HG03457 (cell line): Measurements from ENCODE around the gene FANCC.
"Not testable (repeated sequence)": the region's sequence is repeated elsewhere in the genome, so short reads cannot be mapped to it uniquely, and the experiment has no call there.

Experiments
- ATAC-seq: cut with Tn5 transposase; IDR thresholded peaks from one replicate; pipeline ENCODE4 v1.9.1; 2021; ENCODE audit warnings: moderate number of reproducible peaks; ENCODE audit not compliant: unreplicated experiment

Gene FANCC

DNA sequence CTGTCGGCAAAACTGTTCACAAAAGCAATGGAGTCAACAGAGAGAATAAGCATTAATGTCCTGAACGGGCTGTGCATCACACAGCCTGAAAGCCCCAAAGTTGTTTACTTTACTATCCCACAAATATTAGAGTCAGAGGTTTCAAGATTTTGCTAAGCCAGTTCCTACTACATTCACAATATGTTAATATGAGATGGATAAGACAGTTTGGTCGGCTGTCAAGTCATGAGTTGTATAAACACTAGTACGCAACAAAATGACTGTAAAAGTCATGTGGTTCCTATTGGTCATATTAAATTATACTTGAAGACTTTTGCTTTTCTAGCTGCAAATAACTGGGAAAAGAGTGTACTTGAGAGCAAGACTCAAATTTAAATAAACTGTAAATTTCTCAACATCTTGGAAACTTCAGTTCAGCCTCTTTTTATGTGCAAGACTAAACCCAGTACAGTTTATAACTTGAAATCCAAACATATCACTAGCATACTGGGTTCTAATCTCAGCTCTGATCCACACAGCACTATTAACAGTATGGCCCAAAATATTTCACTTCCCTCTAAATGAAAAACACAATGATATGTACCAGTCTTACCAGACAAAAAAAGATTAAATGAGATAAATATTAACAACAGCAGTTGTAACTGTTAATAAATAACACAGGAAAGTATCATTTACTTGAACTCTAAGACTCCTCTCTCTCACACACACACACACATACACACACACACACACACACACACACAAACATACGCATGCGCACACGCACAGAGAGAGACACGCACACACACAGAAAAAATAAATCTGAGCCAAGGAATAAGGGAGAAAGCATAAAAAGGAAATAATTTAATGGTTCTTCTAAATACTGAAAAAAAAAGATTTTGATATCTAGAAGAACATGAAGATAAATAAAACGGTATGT, 33.1 kb downstream of the FANCC start:
- ATAC-seq = no peak

DNA sequence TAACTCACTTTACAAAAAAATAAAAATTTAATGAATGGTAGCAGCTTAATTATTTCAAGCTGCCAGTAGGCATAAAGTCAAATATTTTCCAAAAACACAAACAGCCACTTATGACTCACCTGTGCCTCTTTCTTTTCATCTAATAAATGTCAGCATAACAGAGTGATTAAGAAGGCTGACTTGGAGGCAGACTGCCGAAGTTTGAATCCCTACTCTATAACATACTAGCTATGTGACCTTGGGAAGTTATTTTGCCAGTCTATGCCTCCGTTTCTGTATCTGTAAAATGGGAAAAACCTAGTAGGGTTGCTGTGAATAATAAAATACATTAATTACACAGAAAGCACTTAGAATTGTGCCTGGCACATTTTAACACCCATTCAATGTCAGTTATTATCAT, 33.8 kb downstream of the FANCC start:
- ATAC-seq = no peak

GRCh38 chr9:95282332-95282731, 35.2 kb downstream of the FANCC start:
- ATAC-seq = no peak

DNA sequence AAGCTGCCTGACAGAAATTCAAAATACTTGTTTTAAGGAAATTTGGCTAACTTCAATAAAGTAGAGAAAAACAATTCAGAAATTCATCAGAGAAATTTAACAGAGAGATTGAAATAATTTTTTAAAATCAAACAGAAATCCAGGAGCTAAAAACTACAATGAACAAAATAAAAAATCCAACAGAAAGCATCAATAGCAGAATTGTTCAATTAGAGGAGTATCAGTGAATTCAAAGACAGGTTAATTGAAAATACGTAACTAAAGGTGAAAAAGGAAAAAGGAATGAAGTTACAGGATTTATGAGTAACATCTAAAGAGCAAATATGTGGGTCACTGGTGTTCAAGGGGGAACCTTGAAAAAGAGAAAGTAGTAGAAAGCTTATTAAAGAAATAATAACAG, 36.8 kb downstream of the FANCC start:
- no peak for ATAC-seq

DNA sequence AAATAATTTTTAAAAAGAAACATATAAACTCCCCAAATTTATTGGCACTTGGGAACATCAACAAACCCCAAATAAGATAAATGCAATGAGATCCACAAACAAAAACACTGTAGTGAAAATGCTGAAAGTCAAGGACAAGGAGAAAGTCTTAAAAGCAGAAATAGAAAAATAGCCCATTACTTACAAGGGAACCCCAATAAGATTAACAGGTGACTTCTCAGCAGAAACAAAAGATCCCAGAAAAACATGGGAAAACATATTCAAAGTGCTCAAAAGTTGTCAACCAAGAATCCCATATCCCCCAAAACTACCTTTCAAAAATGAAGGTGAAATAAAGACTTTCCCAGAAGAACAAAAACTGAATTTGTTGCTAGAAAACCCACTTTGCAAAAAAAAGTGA, 40.0 kb downstream of the FANCC start:
- ATAC-seq = no peak

GRCh38 chr9:95276395-95276954, 41.0 kb downstream of the FANCC start:
- ATAC-seq = no peak

DNA sequence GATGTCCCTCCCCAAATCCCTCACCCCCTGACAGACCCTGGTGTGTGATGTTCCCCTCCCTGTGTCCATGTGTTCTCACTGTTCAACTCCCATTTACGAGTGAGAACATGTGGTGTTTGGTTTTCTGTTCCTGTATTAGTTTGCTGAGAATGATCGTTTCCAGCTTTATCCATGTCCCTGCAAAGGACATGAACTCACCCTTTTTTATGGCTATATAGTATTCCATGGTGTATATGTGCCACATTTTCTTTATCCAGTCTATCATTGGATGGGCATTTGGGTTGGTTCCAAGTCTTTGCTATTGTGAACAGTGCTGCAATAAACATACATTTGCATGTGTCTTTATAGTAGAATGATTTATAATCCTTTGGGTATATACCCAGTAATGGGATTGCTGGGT, 43.3 kb downstream of the FANCC start:
- ATAC-seq = not testable (repeated sequence)

DNA sequence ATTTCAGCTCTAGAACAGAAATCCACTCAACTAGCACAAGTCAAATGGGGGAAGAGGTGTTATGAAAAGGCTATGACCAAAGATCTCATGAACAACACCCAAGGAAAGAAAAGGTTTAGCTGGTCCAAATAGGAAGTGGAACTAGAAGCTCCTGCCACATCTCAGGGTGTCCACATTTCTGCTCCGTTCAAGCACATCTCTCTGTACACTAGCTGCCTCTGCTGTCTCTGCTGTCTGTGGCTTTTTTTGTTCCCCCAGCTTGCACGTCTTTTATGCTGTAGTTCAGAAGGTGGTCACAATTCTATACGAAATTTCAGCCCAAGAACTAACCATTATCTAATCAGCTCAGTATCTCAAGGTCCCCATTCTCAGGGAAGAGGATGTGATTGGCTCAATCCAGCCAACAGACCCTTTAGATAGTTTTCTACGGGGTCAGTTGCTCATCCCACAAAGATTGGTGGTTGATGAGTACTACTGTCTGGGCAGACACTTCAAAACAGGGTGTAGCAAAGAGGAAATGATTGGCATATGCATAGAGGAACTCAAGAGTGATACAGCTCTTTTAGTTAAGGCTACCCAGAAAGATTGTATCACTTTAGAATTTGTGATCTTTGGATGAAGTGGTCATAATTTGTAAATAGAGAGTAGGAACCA, 44.0 kb downstream of the FANCC start:
- ATAC-seq = no peak

GRCh38 chr9:95272830-95273229, 44.7 kb downstream of the FANCC start:
- ATAC-seq = no peak

GRCh38 chr9:95270790-95271189, 46.7 kb downstream of the FANCC start:
- no peak for ATAC-seq

GRCh38 chr9:95269803-95270773, 47.4 kb downstream of the FANCC start:
- ATAC-seq = not testable (repeated sequence)

GRCh38 chr9:95268681-95269080, 48.8 kb downstream of the FANCC start:
- ATAC-seq = no peak

- ATAC-seq = no peak
Observed at GRCh38 chr9:95266649-95267048, 50.9 kb downstream of the FANCC start.

DNA sequence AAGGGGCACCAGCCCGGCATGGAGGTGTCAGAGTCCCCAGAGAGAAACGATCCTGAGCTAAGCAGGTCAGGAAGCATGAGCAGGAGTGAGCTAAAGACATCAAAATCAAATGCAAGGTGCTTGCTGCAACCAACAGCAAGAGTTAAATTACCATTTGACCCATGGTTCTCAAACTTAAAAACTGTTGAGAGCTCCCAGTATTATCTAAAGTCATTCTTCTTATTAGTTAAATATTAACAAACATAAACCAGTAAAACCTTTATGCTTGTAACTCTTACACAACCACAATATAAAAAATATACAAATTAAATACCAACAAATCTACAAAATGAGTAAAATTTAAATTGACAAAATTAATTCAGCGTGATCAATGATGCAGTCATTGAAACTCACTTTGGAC, 51.5 kb downstream of the FANCC start:
- no peak for ATAC-seq

DNA sequence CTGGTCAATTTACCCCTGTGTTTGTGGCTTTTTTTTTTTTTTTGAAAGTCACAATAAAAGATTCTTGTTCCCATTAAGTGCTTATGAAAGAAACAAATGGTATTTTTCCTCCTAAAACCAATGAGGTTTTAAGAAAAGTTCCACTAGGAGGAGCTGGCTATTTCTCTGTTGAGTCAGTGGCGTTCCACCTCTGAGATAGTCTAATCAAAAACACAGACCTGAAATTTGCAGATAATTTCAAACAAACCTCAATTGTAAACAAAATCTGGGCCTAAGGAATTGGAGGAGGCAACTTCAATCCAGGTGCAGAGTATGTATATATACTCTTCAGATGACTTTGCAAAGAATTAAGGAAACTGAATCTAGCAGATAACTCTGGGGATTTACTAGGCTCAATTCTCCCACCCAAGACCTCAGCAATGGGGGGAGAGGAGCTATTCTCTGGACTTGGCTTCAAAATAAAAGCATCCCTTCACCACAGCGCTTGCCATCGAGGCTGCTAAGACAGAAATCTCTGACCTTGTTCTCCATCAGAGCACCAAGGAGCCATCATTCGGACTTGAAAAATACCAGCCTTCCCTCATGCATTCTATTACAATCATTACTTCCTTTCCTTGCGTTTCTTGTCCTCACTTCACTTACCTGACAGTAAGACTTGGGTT, 52.4 kb downstream of the FANCC start:
- ATAC-seq = no peak

DNA sequence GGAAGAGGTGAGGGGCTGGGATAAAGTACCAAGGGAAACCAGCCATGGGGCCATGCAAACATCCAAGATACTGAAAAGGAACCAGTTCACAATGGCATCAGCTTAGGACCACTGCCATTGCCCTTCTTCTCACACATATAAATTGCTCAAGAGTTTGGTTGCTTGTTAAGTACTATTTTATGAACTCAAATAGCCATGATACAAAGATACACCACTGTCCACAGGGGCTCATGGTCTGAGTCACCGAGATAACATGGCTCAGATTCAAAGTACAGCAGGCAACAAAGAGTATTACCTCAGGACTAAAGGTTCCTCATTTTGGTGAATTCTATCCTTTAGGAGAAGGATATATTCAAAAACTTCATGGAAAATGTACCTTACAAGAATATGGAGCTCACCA, 55.6 kb downstream of the FANCC start:
- ATAC-seq = no peak

DNA sequence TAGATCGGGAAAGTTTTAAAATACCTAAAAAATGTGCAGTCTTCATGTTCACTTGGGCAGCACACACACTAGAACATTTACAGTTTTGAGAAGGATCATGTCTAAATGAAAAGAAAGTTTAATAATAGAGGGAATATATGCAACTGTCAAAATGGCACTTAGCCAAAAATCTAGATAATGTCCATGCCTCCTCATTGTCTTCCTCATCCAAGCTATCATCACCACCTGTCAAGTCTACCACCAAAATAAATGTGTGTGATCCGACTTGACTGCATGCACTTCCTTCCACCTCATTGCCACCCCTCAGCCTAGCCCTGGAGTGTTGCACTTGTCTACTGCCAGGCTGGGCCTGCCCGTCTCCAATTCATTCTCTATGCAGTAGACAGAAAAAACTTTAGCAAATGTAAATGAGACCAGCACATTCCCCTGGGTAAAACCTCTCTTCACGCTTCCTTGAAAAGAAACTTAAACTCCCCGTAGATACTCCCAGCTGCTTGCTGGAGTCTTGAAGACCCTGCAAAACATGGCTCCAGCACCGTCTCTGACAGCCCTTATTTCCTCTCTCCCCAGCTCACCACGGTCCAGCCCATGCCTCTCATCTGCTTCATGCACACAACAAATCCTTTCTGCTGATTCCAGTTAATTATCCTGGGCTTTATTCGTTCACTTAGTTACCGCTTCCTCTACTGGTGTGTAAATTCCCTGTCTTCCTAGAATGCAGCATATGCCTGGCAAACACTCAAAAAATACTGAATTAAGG, 66.9 kb downstream of the FANCC start:
- ATAC-seq = no peak

- ATAC-seq = no peak
Observed at GRCh38 chr9:95249986-95250385, 67.5 kb downstream of the FANCC start.

GRCh38 chr9:95246547-95246946, 71.0 kb downstream of the FANCC start:
- ATAC-seq = no peak

GRCh38 chr9:95242613-95243012, 74.9 kb downstream of the FANCC start:
- no peak for ATAC-seq
